NCI-H524 treated with DMSO at 0.1 percent for 48 hours (cell line): ENCODE results near the gene HSFX3.
"Not testable (repeated sequence)": the region's sequence is repeated elsewhere in the genome, so short reads cannot be mapped to it uniquely, and the experiment has no call there.

Source experiments
- DNase-seq: peaks from one replicate; lab custom pipeline; 2025; lab: John Stamatoyannopoulos, UW

The HSFX3 gene

DNA sequence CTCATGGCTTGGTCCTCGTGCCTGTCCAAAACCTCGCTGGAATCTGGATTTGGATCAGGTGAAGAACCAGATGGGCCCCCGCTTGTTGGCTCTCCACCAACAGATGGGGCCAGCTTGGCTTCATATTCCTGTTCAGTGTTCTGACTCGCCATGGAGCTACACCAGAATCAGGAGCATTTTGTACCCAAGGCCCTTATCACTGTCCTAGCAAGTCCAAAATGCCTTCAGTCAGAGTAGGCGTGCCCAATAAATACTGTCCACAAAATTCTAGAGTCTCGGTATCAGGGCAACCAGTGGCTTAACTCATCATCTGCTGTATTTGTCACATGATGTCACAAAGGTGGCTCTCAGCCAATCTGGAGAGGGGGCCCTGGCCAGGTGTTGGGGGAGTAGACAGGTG lies at the start of gene HSFX3:
Gene HSFX3 (minus strand): TSS at position 224 of the 400 bp plus-strand sequence. CDS start 72 bp downstream, at position 152.
- not testable (repeated sequence) for DNase-seq

DNA sequence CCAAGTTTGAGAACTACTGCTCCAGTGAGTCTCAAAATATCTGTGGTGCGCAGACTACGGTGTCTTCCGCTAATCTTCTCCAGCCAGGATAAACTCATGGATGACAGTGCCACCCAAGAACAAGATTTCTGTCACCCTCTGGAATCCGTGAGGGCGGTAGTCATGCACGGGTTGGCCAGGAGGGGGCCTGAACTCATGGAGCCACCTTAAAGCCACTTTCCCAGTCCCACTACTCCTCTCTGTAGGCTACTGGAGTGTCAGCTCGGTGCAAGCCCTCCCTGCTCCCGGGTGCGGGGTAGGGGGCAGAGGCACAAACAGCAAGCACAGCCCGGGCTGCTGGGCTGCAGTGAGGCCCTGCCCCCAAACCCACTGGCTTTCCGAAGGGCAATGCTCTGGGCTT lies 48.9 kb upstream of the HSFX3 start:
- not testable (repeated sequence) for DNase-seq

DNA sequence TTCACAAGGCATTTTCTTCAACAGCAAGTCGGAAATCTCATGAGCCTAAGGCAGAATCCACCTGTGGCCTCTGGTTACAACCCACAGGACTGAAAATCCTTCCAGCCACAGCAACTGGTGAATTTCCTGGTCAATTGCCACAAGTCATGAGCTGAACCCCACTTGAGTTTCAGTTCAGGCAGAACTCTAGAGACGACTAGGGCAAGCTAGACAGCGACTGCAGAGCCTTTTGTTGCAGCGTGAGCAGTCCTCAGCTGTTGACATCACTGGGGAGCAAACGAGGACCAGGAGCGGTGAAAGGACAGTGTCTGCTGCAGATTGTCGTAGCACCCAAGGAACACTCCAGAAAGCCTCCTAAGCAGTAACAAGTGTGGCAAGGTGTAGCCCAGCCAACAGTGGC lies 46.2 kb upstream of the HSFX3 start:
- DNase-seq, result not testable (repeated sequence)

- not testable (repeated sequence) for DNase-seq
Observed at GRCh38 chrX:149595214-149595613, 45.5 kb upstream of the HSFX3 start, which contains the start of gene HSFX2. TSS of gene HSFX2 (minus strand) at chrX:149595314. CDS start at chrX:149594700, 614 bp downstream.

DNA sequence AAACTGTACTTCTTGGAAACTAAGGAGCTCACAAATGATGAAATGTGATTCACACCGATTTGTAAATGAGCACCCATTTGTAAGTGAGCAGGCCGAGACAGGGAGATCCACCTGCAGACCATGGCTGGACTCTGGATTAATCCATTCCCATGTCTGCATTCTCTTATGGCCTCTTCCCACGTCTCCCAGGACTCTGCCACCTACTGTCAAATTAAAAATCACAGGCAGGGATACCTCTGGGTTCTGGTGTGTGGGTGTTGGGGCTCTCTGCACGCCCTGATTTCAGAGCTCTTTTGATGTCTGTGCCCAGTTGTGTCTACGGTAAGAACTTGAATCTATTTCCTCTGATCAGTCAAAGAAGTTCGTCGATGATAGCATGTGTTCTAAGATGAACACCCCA lies 41.3 kb upstream of the HSFX3 start:
- DNase-seq, result not testable (repeated sequence)

DNA sequence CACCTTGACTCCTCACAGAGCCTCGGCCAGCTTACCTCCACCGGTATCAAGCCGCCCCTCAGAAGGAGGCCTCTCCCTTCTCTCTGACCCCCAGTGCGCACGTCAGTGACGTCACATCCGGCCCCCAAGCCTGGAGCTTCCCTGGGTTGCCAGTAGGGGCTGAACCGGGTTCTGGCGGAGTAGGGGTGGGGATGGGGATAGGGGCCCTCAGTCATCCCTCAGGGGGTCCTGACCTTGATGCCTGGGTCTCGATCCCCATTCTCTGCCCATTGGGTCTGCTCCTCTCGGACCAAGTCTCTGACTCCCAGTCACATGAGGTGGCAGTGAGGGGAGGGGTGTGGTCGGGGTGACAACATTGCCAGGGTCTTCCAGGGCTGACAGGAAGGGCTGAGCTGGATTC lies 37.6 kb upstream of the HSFX3 start, which contains the start of gene MAGEA9B:
Gene MAGEA9B (minus strand): TSS at position 101 of the 400 bp plus-strand sequence. CDS start 4,280 bp downstream, outside the sequence.
- DNase-seq, result not testable (repeated sequence)

GRCh38 chrX:149585631-149586030 lies 35.9 kb upstream of the HSFX3 start:
- DNase-seq, result not testable (repeated sequence)

DNA sequence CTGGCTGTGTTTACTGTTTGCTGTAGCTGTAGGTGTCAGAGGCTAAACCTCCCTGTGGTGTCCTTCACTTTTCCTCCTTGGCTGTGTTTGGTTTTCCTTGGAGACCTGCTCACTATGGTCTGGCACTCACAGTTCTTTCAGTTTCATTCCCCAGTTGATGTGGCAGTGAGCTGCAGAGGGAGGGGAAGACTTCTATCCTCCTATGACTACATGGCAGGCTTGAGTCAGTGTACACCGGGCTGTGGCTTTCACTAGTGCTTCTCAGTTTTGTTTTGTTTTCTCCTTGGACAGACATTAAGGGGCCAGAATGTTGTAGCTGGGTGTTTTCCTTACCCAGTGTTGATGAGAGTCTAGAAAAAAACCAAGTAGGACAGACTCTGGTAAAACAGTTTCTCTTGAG lies 23.7 kb upstream of the HSFX3 start:
- DNase-seq, result not testable (repeated sequence)

DNA sequence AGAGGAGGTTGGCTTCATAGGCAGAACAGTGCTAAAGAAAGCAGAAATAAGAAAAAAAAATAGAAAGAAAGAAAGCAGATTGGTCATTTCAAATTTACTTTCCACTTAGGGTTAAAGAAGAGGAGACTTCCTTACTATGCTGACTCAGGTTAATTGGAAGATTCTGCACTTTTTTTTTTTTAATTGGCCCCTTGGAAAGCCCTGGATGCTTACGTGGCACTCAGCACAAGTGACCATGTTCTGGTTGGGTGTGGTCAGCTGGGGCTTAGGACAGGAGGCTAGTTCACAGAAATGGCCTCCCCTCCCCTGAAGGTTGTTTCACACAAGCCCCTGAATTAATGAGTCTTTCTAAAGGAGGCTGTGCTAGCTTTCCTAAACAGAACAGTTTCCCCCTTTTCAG lies 23.0 kb upstream of the HSFX3 start:
- DNase-seq, result no peak

DNA sequence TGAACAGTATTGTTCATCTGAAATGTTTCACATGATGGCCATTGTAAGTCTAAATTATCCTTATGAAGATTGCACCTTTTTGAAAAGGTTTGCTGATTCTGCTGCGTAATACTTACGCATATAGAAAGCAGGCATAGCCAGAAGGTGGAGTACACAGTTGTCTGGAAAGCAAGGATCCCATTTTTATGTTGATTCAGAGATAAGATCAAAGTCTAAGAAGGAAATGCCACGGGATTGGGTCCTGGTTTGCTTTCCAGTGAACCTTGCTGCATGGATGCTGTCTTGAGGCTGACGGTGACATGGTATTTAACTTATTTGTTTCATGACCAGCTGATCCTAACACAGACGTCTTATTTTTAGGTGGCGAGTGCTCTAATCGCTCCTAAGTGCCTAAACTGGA lies 22.0 kb upstream of the HSFX3 start:
- DNase-seq, result no peak

GRCh38 chrX:149570668-149571067 lies 20.9 kb upstream of the HSFX3 start:
- no peak for DNase-seq

DNA sequence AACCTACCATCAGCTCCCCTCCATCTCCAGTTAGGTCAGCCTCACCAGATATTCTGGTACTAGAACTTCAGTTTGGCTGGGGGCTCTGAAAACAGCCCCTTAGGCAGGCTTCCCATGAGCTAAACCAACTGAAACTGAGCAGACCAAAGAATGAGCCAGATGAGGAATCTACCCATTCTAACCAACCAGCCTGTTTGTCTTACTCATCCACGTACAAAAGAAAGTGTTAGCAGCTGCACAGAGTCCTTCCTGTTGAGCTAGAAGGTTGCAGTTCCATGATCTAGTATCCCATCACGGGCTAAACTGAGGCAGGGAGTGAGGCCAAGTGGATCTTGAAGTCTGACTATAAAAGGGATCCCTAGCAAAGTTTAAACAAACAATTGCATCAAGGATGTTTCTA lies 20.0 kb upstream of the HSFX3 start:
- DNase-seq, result no peak

DNA sequence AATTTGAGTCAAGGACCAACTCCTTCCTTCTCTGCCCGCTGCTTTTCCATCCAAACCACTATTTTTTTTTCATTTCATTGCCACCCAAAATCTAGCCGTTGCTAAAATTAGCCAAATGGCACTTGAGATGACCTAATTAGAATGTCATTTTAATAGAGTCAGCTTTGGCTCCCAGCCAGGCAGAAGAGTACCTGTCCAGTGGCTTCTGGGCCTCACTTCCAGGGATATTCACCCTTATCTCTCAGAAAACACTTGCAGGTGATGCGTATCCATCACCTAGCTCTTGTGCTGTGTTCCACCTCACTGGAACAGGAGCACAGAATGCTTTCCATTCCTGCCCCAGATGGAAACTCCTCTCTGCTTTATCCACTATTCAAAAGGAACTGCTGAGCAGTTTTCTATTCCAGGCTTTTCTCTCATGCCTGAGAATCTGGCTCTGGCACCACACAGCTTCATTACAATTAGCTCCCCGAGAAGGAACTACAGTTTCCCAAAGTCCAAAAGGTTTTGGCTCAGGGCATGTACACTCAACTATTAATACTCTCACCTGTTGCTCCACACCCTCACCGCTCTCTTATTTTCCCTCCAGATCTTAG lies 19.1 kb upstream of the HSFX3 start:
- no peak for DNase-seq

GRCh38 chrX:149567621-149568417 lies 18.1 kb upstream of the HSFX3 start:
- no peak for DNase-seq

- DNase-seq, result no peak
Observed at GRCh38 chrX:149563359-149563758, 13.6 kb upstream of the HSFX3 start.

- not testable (repeated sequence) for DNase-seq
Observed at GRCh38 chrX:149555251-149555650, 5.5 kb upstream of the HSFX3 start.

DNA sequence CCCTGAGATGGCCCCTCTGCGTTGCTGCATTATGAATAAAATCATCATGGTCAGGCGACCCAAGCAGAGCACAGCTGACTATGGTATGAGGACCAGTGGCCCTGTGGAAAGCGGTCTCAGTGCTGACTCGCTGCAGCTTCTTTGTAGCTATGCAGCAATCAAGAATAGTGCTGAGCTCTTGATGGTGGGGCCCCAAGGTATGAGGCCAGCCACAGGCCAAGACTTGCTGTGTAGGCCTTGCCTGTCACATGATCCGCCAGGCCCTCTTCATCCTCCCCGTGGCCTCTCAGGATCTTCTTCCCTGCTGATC lies 2.2 kb upstream of the HSFX3 start:
- not testable (repeated sequence) for DNase-seq

DNA sequence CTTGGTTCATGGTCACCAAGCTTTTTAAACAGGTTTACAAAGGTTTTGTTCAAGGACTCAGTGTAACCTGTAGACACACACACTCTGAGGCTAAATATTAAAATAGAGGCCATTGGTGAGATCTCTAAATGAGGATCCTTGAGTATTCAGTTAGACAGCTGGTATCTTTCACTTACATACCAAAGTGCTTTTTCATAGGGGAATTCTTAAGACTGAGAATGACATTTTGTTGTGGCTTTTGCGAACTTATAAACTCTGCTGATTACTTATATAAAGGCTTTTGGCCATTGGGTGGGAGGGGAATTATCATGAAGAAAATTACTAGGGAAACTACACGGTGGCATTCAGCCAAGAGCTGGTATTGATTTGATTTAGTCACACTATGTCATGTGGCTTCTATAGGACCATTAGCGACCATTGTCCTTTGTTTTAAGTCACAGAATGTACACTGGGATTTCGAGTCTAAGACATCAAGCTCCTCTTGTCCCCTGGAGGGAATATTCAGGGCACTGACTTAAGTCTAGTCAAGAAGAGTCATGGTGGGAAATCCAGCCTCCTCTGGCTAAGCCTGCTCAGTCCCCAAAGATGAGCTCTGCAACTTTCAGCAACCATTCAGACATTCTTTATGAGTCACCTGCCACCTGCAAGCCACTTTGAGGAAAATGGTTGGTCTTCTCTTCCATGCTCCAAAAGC lies 1.7 kb upstream of the HSFX3 start:
- not testable (repeated sequence) for DNase-seq

DNA sequence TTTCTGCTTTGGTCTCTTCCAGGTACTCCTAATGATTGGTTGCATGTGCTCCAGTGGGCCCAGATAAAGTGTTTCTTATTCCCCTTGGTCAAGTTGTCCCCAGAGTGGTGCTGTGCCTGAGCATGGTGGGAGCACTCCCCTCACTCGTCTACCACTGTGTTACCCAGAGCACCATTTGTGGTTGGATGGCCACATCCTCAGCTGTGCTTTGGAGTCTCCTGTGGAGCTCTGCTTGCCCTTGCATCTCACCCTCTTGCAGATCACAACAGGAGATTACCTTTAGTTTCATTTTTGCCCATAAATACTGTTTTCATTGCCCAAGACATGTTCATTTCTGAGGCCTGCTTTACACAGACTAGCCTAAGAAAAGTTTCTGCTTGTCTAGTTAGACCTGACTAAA lies 730 bp upstream of the HSFX3 start:
- not testable (repeated sequence) for DNase-seq

- not testable (repeated sequence) for DNase-seq
Observed at GRCh38 chrX:149547782-149548181, 1.9 kb downstream of the HSFX3 start.

- not testable (repeated sequence) for DNase-seq
Observed at GRCh38 chrX:149546962-149547361, 2.8 kb downstream of the HSFX3 start.
